Vagina (tissue), 2 donors: Measurements from ENCODE around the gene ISG20. TPM values are rescaled to one million over a fixed set of nuclear protein-coding genes. Genes with fewer than 3 reads are reported as not detected.

Experiments
- microRNA counts, 2 donors: library from miRNA; unstranded; fragments of <30 nt; microRNA quantifications; one replicate each; lab custom pipeline; 2016 to 2017
- microRNA-seq: library from miRNA; unstranded; fragments of <30 nt; microRNA quantifications from one replicate; pipeline ENCODE4, GENCODE V29; 2017; ENCODE audit warnings: borderline number of aligned reads, borderline replicate concordance
- small RNA-seq: library from RNA; depleted of rRNA; stranded (forward); fragments of <200 nt; gene quantifications from one replicate; pipeline ENCODE3, GENCODE V24; 2016
- total RNA-seq: library from RNA; depleted of rRNA; stranded (reverse); fragments of >200 nt; gene quantifications from one replicate; pipeline ENCODE4 v1.2.3, GENCODE V29; 2016

Gene ISG20
- total RNA-seq, 1 donor from 2014 or later, result 15.7 TPM

MicroRNA genes within 50 kb of the gene (microRNA counts, 767-probe panel; counts per million panel counts)
- 238 to 261 counts per million in 2 donors for microRNA hsa-miR-1179 (lab: Ali Mortazavi, UCI)
- microRNA hsa-miR-7-5p (lab: Ali Mortazavi, UCI), result 238 to 261 counts per million in 2 donors

Small RNAs within 50 kb of the gene (microRNA-seq; reads per million reads assigned to microRNA genes)
- gene MIR1179, result not detected
- not detected for gene MIR3529
- gene MIR7-2, result not detected

Small RNAs within 50 kb of the gene (small RNA-seq; reads per million reads assigned to genes)
- gene MIR1179 (not detected), gene MIR7-2 (not detected)

Other genes with a start within 250 kb of the ISG20 start
- 17.4 TPM for gene MRPL46, start 171.6 kb upstream of the ISG20 start, total RNA-seq
- 27.5 TPM for gene MRPS11, start 171.3 kb upstream of the ISG20 start, total RNA-seq
- 5.6 TPM for gene DET1, start 92.3 kb upstream of the ISG20 start, total RNA-seq
- gene AEN, start 17.7 kb upstream of the ISG20 start, total RNA-seq, result 18.4 TPM
- 2.0 TPM for gene ACAN, start 164.4 kb downstream of the ISG20 start, total RNA-seq